NCI-H1694 treated with DMSO at 0.1 percent for 48 hours (cell line): ENCODE measurements around the gene ADAMTS13.

ENCODE experiments used
- DNase-seq: peaks from one replicate; lab custom pipeline; 2025; lab: John Stamatoyannopoulos, UW

ADAMTS13 gene

DNA sequence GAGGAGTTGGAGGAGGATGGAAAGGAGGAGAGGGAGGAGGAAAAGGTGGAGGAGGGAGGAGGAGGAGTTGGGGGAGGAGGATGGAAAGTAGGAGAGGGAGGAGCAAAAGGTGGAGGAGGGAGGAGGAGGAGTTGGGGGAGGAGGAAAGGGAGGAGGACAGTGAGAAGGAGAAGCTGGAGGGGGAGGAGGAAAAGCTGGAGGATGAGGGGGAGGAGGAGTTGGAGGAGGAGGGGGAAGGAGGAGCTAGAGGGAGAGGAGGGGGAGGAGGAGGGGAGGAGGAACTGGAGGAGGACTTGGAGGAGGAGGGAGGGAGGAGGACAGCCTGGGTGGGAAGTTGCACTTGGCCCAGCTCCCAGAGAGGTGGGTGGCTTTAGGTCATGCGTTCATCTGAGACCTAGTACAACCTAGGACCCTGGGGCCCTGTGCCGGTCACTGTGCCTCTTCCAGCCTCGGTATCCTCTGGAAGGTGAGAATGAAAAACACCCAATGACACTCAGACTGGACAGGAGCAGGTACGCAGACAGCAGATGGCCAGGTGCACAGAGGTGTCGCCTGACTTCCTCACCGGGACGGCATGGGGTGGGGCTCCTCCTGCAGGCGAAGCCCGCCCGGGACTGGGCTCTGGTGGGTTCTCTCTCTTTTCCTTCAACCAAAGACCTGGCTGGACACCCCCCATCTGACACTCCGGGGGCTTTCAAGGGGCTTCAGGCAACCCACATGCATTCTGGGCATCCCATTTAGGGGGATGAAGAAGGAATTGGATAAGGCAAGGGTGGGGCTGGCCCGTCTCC lies 68.9 kb downstream of the ADAMTS13 start:
- no peak for DNase-seq

GRCh38 chr9:133491656-133491925 lies 69.4 kb downstream of the ADAMTS13 start:
- DNase-seq: no peak

DNA sequence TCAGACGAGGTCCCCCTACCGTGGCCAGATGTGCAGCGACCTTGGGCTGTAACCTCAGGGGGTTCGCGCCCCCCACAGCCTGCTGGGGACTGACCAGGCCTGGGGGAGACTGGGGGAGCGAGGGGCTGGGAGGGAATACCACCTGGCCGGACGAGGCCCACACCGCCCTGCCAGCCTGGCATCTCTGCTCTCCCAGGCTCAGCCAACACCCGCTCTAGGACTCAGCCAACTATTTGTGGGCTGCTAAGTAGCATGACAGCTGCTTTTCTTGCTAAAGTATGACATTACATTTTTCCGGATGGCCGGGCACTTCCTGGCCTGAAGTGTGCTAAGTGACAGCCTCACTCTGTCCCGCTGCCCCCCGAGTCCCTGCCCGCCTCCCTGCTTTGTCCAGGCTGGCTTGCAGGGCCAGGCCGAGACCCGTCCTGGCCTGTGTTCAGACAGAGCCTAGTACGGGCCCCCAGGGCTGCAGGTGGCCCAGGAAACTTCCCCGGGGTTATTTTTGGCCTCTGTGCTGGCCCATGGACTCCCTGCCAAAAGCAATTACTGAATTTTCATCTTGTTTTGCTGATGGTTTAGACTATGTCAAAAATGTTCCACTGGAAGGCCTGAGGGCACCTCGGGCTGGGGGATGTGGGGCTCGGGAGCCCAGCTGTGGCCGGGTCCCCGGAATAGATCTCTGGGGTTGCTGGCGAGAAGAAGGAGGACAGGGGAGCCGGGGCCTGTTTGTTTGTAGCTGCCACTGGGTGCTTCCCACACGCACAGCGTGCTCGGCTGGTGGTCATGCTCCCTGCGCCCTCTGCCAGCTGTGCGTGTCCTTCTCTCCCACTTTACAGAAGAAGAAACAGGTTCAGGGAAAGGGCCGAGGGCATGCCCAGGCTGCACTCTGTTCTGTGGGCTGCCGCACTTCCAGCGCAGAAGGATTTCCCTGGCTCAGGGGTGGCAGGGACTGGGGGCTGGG lies 70.2 kb downstream of the ADAMTS13 start:
- DNase-seq: peak; percentile 1

DNA sequence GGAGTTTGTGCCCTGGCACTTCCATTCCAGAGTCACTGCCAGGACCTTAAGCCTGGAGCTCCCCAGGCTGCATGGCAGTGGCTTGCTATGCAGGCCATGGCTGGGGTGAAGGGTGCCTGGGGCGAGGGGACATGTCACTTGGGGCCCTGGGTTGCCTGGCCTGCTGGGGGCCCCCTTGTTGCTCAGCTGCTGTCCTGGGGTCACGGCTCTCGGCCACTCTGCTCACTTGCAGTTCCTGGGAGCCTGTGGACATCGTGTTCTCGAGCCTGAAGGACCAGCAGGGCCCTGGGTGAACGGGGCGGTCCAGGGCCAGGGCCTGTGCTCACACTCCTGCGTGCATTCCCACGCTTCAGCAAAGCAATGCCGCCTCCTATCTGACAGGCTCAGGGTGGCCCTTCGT lies 71.3 kb downstream of the ADAMTS13 start:
- DNase-seq: no peak

GRCh38 chr9:133493845-133494540 lies 71.8 kb downstream of the ADAMTS13 start:
- no peak for DNase-seq

DNA sequence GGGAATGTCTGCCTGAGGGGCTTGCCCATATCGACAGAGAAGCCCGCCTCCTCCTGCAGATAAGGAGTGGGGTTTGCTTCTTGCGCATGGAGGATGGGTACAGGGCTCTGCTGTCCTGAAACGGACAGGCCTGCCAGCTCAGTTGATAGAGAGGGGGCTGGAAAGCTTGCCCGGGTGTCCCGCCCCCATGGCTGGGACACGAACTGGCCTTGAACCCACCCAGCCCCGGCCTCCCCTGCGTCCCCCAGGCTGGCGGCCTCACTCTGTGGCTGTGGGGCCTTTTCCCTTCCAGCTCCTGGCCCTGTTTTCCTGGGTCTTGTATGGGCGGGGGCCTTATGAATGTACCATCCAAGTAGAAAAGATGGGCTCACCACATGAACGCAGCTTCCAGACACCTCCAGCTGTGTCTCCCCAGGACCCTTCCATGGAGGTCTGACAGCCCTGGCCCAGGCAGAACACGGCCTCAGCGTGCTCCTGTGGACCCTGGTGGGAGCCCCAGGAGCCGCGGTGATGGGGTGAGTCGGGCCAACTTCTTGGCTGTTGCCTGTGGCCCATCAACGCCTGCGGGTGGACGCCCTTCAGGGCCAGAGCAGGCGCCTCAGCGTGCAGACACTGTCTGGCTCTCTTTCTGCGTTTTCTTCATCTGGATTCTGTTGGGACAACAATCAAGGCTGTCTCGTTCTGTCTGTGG lies 72.6 kb downstream of the ADAMTS13 start:
- no peak for DNase-seq

DNA sequence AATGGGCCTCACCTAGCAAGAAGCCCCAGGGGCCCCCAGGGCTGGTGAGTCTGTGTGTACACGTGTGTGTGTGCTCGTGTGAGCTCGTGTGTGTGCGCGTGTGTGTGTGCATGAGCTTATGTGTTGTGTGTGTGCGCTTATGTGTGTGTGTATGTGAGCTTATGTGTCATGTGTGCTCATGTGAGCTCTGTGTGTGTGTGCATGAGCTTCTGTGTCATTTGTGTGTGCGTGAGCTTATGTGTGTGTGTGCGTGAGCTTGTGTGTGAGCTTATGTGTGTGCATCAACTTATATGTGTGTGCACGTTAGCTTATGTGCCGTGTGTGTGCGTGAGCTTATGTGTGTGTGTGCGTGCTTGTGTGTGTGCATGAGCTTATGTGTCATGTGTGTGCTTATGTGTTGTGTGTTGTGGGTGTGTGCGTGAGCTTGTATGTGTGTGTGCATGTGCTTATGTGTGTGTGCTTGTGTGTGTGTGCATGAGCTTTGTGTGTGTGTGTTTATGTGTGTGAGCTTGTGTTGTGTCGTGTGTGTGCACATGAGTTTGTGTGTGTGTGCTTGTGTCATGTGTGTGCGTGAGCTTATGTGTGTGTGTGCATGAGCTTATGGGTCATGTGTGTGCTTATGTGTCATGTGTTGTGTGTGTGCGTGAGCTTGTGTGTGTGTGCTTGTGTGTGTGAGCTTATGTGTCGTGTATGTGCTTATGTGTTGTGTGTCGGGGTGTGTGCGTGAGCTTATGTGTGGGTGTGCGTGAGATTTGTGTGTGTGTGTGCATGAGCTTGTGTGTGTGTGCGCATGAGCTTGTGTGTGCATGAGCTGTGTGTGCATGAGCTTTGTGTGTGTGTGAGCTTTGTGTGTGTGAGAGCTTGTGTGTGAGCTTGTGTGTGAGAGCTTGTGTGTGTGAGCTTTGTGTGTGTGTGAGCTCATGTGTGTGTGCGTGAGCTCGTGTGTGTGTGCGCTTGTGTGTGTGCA lies 73.4 kb downstream of the ADAMTS13 start:
- no peak for DNase-seq

DNA sequence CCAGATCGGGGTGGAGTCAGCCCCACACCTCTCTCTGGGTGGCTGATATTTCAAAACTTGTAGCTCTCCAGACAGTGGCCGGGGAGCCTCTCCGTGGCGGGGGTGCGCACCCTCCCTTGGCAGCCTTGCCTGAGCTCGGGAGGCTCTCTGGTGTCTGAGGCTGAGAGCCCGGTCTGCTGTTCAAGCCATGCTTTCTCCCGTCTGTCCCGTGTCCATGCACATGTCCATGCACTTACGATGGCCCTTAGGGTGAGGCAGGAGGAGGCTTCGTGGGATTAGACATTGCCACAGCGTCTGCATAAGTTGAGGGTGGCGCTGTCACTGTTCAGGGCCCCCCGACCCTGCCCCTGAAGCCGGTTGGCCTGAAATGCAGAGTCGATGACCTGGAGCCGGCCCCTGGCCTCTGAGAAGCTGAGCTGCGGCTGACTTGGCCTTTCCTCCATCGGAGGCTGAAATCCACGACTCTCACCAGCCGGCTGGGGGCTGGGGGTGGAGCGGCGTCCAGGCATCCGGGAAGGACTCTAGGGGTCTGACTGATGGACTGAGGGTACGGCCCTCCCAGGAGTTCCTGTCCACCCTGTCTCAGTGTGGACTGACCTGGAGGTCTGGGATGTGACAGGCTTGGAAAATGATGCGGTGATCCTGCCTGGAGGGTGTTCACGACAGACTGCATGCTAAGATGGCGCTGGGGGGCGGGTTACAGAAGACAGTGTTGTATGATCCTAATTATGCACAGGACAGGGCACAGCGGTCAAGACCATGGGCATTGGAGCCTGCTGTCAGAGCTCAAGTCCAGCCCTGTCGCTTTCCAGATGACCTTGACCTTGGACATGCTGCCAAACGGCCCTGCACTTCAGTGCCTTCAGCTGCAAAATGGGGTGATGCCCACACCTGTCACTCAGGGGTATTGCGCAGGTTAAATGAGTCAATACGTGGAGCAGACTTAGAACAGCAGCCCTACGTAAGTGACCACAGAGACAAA lies 75.0 kb downstream of the ADAMTS13 start:
- DNase-seq: no peak

DNA sequence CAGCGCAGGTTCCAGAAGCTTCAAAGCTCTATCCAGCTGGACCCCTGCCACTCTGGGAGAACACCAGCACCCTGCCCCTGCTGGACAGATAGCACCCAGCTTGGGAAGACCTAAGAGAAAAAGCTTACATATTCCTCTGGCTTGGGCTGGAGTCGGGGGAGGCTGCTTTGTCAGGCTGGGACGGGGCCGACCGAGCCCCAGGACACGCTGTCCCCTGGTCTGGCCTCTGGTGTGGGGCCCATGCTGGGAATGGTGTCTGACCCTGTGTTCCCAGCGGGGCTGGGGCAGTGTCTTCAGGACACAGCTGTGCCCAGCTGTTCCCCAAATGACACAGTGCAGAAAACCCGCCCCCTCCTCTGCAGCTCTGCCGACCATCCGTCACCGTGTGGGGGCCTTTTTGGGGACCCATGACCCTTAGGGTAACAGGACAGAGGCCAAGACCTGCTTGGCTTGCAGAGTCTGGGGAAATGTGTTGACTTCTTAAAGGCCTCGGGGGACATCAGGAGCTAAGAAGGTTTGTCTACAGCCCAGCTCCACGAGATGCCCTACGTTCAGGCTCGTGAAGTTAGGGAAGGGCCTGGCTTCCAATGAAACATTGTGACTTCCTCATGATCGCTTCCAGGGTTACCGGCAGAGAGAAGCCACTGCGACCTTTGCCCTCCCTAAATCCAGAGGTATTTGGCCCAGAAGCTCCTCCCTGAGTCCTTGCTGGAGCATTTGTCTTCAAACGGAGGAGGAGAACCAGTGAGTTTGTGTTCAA lies 77.1 kb downstream of the ADAMTS13 start:
- DNase-seq: no peak

DNA sequence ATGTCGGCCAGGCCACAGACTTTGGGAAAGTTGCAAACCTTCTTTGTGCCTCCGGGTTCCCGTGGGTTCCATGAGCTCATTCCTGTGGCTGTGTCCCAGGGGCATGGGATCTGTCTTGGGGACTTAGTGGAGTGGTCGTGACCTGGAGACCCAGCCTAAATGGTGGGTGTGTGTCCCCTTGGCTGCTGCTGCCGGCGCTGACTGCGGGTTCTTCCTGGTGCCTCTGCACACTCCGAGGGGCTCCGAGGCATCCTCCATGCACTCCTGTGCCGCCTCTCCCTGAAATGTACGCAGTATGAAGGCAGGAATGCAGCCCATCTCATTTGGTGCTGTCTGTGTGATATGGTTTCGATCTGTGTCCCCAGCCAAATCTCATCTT lies 77.7 kb downstream of the ADAMTS13 start:
- no peak for DNase-seq

GRCh38 chr9:133502112-133502511 lies 79.9 kb downstream of the ADAMTS13 start:
- no peak for DNase-seq

- no peak for DNase-seq
Measured at GRCh38 chr9:133505186-133505830, 83.1 kb downstream of the ADAMTS13 start.

GRCh38 chr9:133505901-133506652 lies 83.9 kb downstream of the ADAMTS13 start:
- no peak for DNase-seq

GRCh38 chr9:133506653-133507038 lies 84.5 kb downstream of the ADAMTS13 start:
- no peak for DNase-seq

GRCh38 chr9:133507246-133507965 lies 85.2 kb downstream of the ADAMTS13 start:
- no peak for DNase-seq

DNA sequence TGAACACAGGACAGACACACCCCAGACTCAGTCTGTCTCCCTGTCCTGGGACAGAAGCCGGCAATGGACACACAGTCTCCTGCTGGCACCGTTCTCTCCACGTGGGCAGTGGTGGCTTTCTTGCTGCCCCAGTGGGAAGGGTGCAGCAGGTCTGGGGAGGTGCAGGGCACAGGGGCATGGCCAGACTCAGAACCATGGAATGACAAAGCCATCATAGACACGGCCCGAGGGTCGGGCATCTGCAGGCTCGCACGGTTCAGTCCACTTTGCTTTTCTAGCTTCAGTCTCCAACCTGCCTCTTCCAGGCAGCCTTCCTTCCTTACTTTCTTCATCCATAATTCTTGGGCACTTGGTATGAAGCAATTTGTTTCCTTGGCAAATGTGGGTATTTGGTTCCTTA lies 85.9 kb downstream of the ADAMTS13 start:
- no peak for DNase-seq
